ENCODE data around the gene SPI1.

SPI1 gene

GRCh38 chr11:47375546-47376085, 2.7 kb downstream of the SPI1 start:
- no peak overlapping the region for H3K4me3 Mint-ChIP-seq
- peaks cover 2% of the 10 kb centered on the region for H3K36me3 Mint-ChIP-seq (ENCODE audit: insufficient read depth)
- H3K9me3 Mint-ChIP-seq, result no peaks in the 10 kb centered on the region
- no peaks in the 10 kb centered on the region for H3K27me3 Mint-ChIP-seq
- DNase-seq (ENCODE audit: low spot score in 2 of 2) (no peak), ATAC-seq (replicated peaks; ENCODE audit: extremely low read depth, poor library complexity, severe bottlenecking) (no peak)
- no peak overlapping the region for H3K27ac Mint-ChIP-seq (ENCODE audit: low read depth)
- peaks cover 5% of the 10 kb centered on the region for H3K4me1 Mint-ChIP-seq

GRCh38 chr11:47375020-47375419, 3.3 kb downstream of the SPI1 start:
- ATAC-seq (replicated peaks; ENCODE audit: extremely low read depth, poor library complexity, severe bottlenecking) (no peak), DNase-seq (ENCODE audit: low spot score in 2 of 2) (no peak)
- Mint-ChIP-seq H3K27me3 (no peaks in the 10 kb centered on the region), H3K4me3 (no peak overlapping the region), H3K27ac (ENCODE audit: low read depth) (no peak overlapping the region), H3K9me3 (no peaks in the 10 kb centered on the region), H3K4me1 (peaks cover 5% of the 10 kb centered on the region), H3K36me3 (ENCODE audit: insufficient read depth) (peaks cover 2% of the 10 kb centered on the region)

DNA sequence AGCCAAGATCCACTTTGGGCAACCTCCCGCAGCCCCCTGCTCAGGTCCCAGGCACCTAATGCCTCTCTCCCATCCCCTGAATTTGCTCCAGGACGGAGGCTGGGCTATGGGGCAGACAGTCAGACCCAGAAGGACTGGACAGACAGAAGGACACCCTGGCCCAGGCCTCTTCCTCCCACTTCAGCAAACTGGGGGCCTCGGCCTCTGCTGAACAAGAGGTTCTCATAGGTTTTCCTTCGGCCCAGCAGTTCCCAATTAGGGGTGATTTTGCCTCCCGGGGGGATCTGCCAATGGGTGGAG, 3.7 kb downstream of the SPI1 start:
- H3K27me3 Mint-ChIP-seq, result no peaks in the 10 kb centered on the region
- no peak overlapping the region for H3K4me3 Mint-ChIP-seq
- no peak overlapping the region for H3K27ac Mint-ChIP-seq (ENCODE audit: low read depth)
- no peaks in the 10 kb centered on the region for H3K9me3 Mint-ChIP-seq
- ATAC-seq (replicated peaks; ENCODE audit: extremely low read depth, poor library complexity, severe bottlenecking) (no peak), DNase-seq (ENCODE audit: low spot score in 2 of 2) (no peak)
- H3K36me3 Mint-ChIP-seq (ENCODE audit: insufficient read depth), result peaks cover 2% of the 10 kb centered on the region
- H3K4me1 Mint-ChIP-seq, result peaks cover 5% of the 10 kb centered on the region

DNA sequence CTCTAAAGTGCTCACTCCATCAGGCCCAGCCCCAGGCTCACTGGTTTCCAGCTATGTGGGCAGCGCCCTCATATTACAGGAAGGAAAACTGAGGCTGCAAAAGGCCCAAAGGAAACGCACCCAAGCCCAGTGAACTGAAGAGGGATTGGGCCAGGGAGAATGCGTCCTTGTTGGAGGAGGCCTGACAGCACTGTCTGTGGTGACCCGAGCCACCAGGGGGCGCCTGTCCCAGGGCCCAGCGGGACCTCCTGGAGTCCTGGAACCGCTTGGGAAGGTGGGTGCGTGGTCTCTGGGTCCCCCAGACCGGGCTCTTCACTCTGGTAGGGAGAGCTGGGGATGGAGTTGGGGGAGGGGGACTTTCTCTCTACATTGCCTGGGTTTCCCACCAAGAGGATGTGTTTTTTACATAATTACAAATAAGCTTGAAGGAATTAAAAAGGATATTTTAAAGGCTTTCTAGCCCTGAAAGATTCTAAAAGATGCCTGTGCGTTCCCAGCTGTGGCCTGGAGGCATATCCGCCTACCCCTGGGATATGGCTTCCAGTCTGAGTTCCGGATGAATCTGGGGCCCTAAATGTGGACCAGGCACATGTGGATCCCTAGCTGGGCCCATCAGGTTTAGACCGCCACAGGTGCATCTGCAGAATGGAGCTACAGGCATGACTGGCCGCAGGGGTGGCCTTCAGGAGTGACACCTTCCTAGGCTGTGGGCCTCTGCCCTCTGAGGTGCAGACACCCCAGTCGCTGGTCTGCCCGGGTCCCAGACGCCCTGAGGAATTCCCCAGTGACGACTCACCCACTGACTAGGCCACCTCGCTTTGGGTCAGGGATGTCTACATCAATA, 4.2 kb downstream of the SPI1 start:
- peaks cover 5% of the 10 kb centered on the region for H3K4me1 Mint-ChIP-seq
- peaks cover 2% of the 10 kb centered on the region for H3K36me3 Mint-ChIP-seq (ENCODE audit: insufficient read depth)
- DNase-seq (ENCODE audit: low spot score in 2 of 2) (peak; percentile 69 to 81), ATAC-seq (replicated peaks; ENCODE audit: extremely low read depth, poor library complexity, severe bottlenecking) (peak; percentile 86)
- H3K4me3 Mint-ChIP-seq, result no peak overlapping the region
- no peaks in the 10 kb centered on the region for H3K27me3 Mint-ChIP-seq
- H3K9me3 Mint-ChIP-seq, result no peaks in the 10 kb centered on the region
- H3K27ac Mint-ChIP-seq (ENCODE audit: low read depth), result no peak overlapping the region

- H3K9me3 Mint-ChIP-seq, result no peaks in the 10 kb centered on the region
- H3K4me3 Mint-ChIP-seq, result no peak overlapping the region
- peaks cover 5% of the 10 kb centered on the region for H3K4me1 Mint-ChIP-seq
- H3K27me3 Mint-ChIP-seq, result no peaks in the 10 kb centered on the region
- H3K27ac Mint-ChIP-seq (ENCODE audit: low read depth), result no peak overlapping the region
- DNase-seq (ENCODE audit: low spot score in 2 of 2) (no peak), ATAC-seq (replicated peaks; ENCODE audit: extremely low read depth, poor library complexity, severe bottlenecking) (no peak)
- peaks cover 2% of the 10 kb centered on the region for H3K36me3 Mint-ChIP-seq (ENCODE audit: insufficient read depth)
These were observed 5.9 kb downstream of the SPI1 start for GRCh38 chr11:47372422-47372821.

- no peak for ATAC-seq (replicated peaks; ENCODE audit: extremely low read depth, poor library complexity, severe bottlenecking)
- Mint-ChIP-seq H3K36me3 (ENCODE audit: insufficient read depth) (peaks cover 2% of the 10 kb centered on the region), H3K4me3 (no peak overlapping the region), H3K27ac (ENCODE audit: low read depth) (no peak overlapping the region), H3K9me3 (no peaks in the 10 kb centered on the region), H3K4me1 (peaks cover 5% of the 10 kb centered on the region), H3K27me3 (peaks cover 13% of the 10 kb centered on the region)
- DNase-seq (ENCODE audit: low spot score in 2 of 2), result no peak
These were observed 8.7 kb downstream of the SPI1 start for GRCh38 chr11:47369676-47370075.

DNA sequence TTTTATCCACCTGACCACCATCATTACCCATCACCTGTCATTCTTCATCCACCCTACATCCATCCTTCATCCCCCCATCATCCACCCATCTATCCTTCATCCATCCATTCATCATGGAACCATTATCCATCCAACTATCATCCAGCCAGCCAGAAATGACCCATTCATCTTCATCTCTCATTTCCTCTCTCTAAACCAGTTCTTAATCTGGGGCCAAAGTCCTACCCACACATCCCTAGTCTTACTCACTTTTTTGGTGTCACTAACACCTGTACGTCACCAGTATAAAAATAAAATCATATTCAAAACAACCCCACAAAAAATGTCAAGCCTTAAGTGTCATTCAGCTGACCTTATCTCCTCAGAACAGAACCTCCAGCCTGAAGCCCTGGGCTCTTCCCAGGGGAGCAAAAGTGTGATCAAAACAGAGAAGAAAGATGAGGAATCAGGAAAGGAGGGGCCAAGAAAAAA, 12.3 kb downstream of the SPI1 start:
- ATAC-seq (replicated peaks; ENCODE audit: extremely low read depth, poor library complexity, severe bottlenecking) (no peak), DNase-seq (ENCODE audit: low spot score in 2 of 2) (no peak)
- H3K27ac Mint-ChIP-seq (ENCODE audit: low read depth), result no peak overlapping the region
- peaks cover 2% of the 10 kb centered on the region for H3K36me3 Mint-ChIP-seq (ENCODE audit: insufficient read depth)
- no peaks in the 10 kb centered on the region for H3K9me3 Mint-ChIP-seq
- H3K27me3 Mint-ChIP-seq, result peaks cover 19% of the 10 kb centered on the region
- H3K4me3 Mint-ChIP-seq, result no peak overlapping the region
- no peaks in the 10 kb centered on the region for H3K4me1 Mint-ChIP-seq

GRCh38 chr11:47361419-47361818, 16.9 kb downstream of the SPI1 start:
- Mint-ChIP-seq H3K4me3 (no peak overlapping the region), H3K36me3 (ENCODE audit: insufficient read depth) (no peaks in the 10 kb centered on the region), H3K4me1 (no peaks in the 10 kb centered on the region), H3K27me3 (peaks cover 18% of the 10 kb centered on the region), H3K9me3 (no peaks in the 10 kb centered on the region), H3K27ac (ENCODE audit: low read depth) (no peak overlapping the region)
- ATAC-seq (replicated peaks; ENCODE audit: extremely low read depth, poor library complexity, severe bottlenecking) (no peak), DNase-seq (ENCODE audit: low spot score in 2 of 2) (no peak)

DNA sequence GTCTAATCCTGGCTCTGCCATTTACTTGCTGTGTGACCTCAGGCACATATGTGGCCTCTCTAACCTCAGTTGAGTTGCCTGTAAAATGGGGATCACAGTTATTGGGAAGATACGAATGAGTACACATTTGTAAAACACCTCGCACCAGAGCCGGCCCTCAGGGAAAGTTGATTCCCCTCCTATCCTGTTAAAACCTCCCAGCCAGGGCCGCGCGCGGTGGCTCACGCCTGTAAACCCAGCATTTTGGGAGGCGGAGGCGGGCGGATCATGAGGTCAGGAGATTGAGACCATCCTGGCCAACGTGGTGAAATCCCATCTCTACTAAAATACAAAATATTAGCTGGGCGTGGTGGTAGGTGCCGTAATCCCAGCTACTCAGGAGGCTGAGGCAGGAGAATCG, 18.0 kb downstream of the SPI1 start:
- Mint-ChIP-seq H3K27me3 (peaks cover 8% of the 10 kb centered on the region), H3K36me3 (ENCODE audit: insufficient read depth) (no peaks in the 10 kb centered on the region), H3K9me3 (no peaks in the 10 kb centered on the region), H3K4me3 (no peak overlapping the region), H3K27ac (ENCODE audit: low read depth) (no peak overlapping the region), H3K4me1 (no peaks in the 10 kb centered on the region)
- no peak for DNase-seq (ENCODE audit: low spot score in 2 of 2)
- ATAC-seq (replicated peaks; ENCODE audit: extremely low read depth, poor library complexity, severe bottlenecking), result no peak

DNA sequence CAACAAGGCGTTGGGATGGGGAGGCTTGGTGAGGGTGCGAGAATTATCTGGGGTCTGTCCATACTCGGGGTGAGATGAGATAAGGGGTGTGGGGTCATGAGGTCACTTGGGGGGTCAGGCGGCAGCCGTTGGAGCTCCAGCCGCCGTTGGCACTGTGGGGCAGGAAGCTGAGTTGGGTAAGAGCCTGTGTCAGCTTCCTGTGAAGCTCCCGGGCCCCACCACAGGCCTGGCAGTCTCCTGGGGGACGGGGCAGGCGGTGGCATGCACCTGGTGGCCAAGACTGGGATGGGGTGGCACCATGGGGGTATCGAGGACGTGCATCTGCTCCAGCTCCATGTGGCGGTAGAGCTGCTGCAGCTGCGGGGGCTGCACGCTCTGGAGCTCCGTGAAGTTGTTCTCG, 18.8 kb downstream of the SPI1 start:
- H3K4me3 Mint-ChIP-seq, result no peak overlapping the region
- H3K9me3 Mint-ChIP-seq, result no peaks in the 10 kb centered on the region
- no peak overlapping the region for H3K27ac Mint-ChIP-seq (ENCODE audit: low read depth)
- H3K36me3 Mint-ChIP-seq (ENCODE audit: insufficient read depth), result no peaks in the 10 kb centered on the region
- H3K4me1 Mint-ChIP-seq, result no peaks in the 10 kb centered on the region
- peaks cover 5% of the 10 kb centered on the region for H3K27me3 Mint-ChIP-seq
- ATAC-seq (replicated peaks; ENCODE audit: extremely low read depth, poor library complexity, severe bottlenecking) (no peak), DNase-seq (ENCODE audit: low spot score in 2 of 2) (no peak)

DNA sequence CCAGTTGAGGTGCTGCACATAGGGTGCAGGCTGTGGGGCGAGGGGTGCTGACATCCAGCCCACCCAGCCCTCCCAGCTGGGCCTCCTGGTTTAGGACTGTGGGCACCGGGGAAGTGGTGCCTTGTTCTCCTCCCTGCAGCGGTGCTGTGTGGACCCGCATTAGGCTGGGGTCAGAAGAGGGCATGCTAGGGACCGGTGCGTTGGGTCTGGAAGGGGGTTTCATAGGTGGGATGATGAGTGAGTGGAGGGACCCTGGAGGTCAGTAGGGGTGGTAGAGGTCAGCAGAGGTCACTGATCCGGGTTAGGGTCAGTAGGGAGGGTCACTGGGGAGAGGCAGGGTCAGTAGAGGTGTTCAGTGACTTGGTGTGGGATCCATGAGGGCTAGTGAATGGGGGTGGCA, 19.2 kb downstream of the SPI1 start:
- Mint-ChIP-seq H3K9me3 (no peaks in the 10 kb centered on the region), H3K4me3 (no peak overlapping the region)

GRCh38 chr11:47358731-47359051, 19.7 kb downstream of the SPI1 start:
- Mint-ChIP-seq H3K9me3 (no peaks in the 10 kb centered on the region), H3K4me3 (no peak overlapping the region), H3K27ac (ENCODE audit: low read depth) (no peak overlapping the region), H3K4me1 (no peaks in the 10 kb centered on the region), H3K27me3 (no peaks in the 10 kb centered on the region), H3K36me3 (ENCODE audit: insufficient read depth) (no peaks in the 10 kb centered on the region)
- no peak for ATAC-seq (replicated peaks; ENCODE audit: extremely low read depth, poor library complexity, severe bottlenecking)
- DNase-seq (ENCODE audit: low spot score in 2 of 2), result no peak

More for the DNA sequence above, 19.2 kb downstream of the SPI1 start:
- H3K36me3 Mint-ChIP-seq (ENCODE audit: insufficient read depth), result no peaks in the 10 kb centered on the region
- peaks cover under 1% of the 10 kb centered on the region for H3K27me3 Mint-ChIP-seq
- no peaks in the 10 kb centered on the region for H3K4me1 Mint-ChIP-seq
- ATAC-seq (replicated peaks; ENCODE audit: extremely low read depth, poor library complexity, severe bottlenecking) (no peak), DNase-seq (ENCODE audit: low spot score in 2 of 2) (no peak)
- H3K27ac Mint-ChIP-seq (ENCODE audit: low read depth), result no peak overlapping the region

DNA sequence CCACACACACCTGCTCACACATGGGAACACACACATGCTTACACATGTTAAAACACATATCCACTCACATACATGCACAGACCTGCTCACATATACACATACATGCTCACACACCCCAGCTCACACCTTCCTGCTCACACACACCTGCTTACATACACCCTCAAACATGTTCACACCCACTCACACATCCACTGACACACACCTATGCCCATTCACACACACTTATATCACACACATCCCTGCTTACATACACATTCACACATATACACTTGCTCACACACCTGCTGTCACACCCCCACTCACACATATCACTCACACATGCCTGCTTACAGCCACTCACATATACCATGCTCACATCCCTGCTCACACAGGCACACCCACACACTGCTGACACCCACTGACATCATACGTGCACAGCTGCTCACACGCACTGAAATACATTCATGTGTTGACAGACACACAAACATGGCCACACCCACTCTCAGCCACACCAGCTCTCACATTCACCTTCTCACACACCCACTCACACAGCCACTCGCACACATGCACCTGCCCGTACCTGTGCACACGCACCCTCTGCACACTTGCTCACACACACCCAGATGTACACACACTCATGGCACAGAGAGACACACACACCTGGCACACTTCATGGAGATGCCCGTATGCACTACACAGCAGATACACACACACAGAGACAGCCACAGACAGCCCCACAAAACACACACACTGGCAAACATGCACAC, 20.2 kb downstream of the SPI1 start:
- no peaks in the 10 kb centered on the region for H3K4me1 Mint-ChIP-seq
- no peaks in the 10 kb centered on the region for H3K27me3 Mint-ChIP-seq
- no peak overlapping the region for H3K27ac Mint-ChIP-seq (ENCODE audit: low read depth)
- ATAC-seq (replicated peaks; ENCODE audit: extremely low read depth, poor library complexity, severe bottlenecking) (no peak), DNase-seq (ENCODE audit: low spot score in 2 of 2) (no peak)
- H3K4me3 Mint-ChIP-seq, result no peak overlapping the region
- no peaks in the 10 kb centered on the region for H3K36me3 Mint-ChIP-seq (ENCODE audit: insufficient read depth)
- no peaks in the 10 kb centered on the region for H3K9me3 Mint-ChIP-seq
